Kidney (tissue), 14 donors: Measurements from ENCODE around the gene SLC5A5. TPM values are rescaled to one million over a fixed set of nuclear protein-coding genes. Genes with fewer than 3 reads are reported as not detected.

Source experiments
- DNase-seq, 5 donors: peaks; one replicate each; pipeline ENCODE4 v3.0.0-alpha.2; 2013 to 2020
- FAIRE-seq: peaks from 2 replicates; lab custom pipeline; 2012; peaks lifted over from hg19 to GRCh38; lab: Jason Lieb, UNC
- H3K27ac ChIP-seq, 2 donors: one replicate each; pipeline ENCODE4 v1.7.0; 2013; ENCODE audit warnings: low read depth in 2 of 2, low read length in 2 of 2, inconsistent platforms in 1 of 2
- H3K27me3 ChIP-seq: one replicate; pipeline ENCODE4 v1.7.1; 2013; ENCODE audit warnings: low read length, inconsistent platforms; ENCODE audit not compliant: control insufficient read depth, insufficient read depth
- H3K36me3 ChIP-seq, 3 donors: one replicate each; pipeline versions ENCODE4 v1.7.0 to v1.7.1; 2013; ENCODE audit warnings: low read length in 3 of 3, control low read depth in 1 of 3, inconsistent platforms in 1 of 3; ENCODE audit not compliant: insufficient read depth in 3 of 3, control insufficient read depth in 2 of 3
- H3K4me1 ChIP-seq, 3 donors: one replicate each; pipeline versions ENCODE4 v1.7.0 to v1.7.1; 2013; ENCODE audit warnings: low read length in 3 of 3, inconsistent platforms in 1 of 3, low read depth in 1 of 3; ENCODE audit not compliant: control insufficient read depth in 2 of 3, insufficient read depth in 2 of 3
- H3K4me3 ChIP-seq, 3 donors: one replicate each; pipeline versions ENCODE4 v1.7.0 to v1.8.1; 2013; ENCODE audit warnings: low read length in 3 of 3, control low read depth in 1 of 3, inconsistent platforms in 1 of 3
- H3K9ac ChIP-seq, 3 donors: one replicate each; pipeline versions ENCODE4 v1.7.0 to v1.7.1; 2013; ENCODE audit warnings: low read length in 3 of 3, control low read depth in 1 of 3, inconsistent platforms in 1 of 3
- H3K9me3 ChIP-seq, 3 donors: one replicate each; pipeline versions ENCODE4 v1.7.0 to v1.7.1; 2013; ENCODE audit warnings: low read length in 3 of 3, control low read depth in 1 of 3, inconsistent platforms in 1 of 3; ENCODE audit not compliant: control insufficient read depth in 2 of 3, insufficient read depth in 1 of 3
- CTCF ChIP-seq: IDR thresholded peaks from 3 replicates; pipeline ENCODE4 v1.5.1; 2012; ENCODE audit warnings: mild to moderate bottlenecking, moderate library complexity, borderline replicate concordance; ENCODE audit not compliant: insufficient read depth; ENCODE audit errors: extremely low read depth
- intact Hi-C: fragments of 100-400 bp; cut with DNase I; formaldehyde crosslinking; loops from one replicate; pipeline ENCODE4 v1.11.1; 2022
- polyA plus RNA-seq: library from polyadenylated mRNA; stranded (reverse); fragments of 350-450 nt; fragmentation: Illumina TruSeq; extraction: RNeasy Lipid Tissue Mini Kit (QIAGEN cat#74804); gene quantifications from one replicate; pipeline ENCODE4 v1.2.3, GENCODE V29; 2014; ENCODE audit warnings: low read depth, low replicate concordance; ENCODE audit not compliant: insufficient read depth
- total RNA-seq: library from RNA; stranded (reverse); fragmentation: NEBNext Ultra II Directional; extraction: Animal tissue kit (Norgen Biotek cat#: 25700); gene quantifications from one replicate; pipeline ENCODE4 v1.2.1, GENCODE V29; 2021
- donor health status: control.
- donor health status: control.
- donor health status: control.
- donor health status: control.
- donor health status: control.
- donor health status: DM: yes; HTN: yes; CAD: no.
- donor health status: Normal renal cell carcinoma (clear cell type).

Gene SLC5A5
- total and polyA plus RNA-seq, 2 donors from 2014 or later = 0.16 TPM; not detected in 1

GRCh38 chr19:17877696-17878095 is 6.0 kb downstream of the SLC5A5 start:
- H3K9me3 ChIP-seq = no peaks in the 10 kb centered on the region
- no peaks in the 10 kb centered on the region for H3K36me3 ChIP-seq
- FAIRE-seq (no peak), DNase-seq (no peak)
- intact Hi-C loops = no loop called here
- H3K27ac ChIP-seq = no peak overlapping the region
- no peaks in the 10 kb centered on the region for H3K4me1 ChIP-seq
- no peak overlapping the region for H3K9ac ChIP-seq
- no peak for TF ChIP-seq CTCF
- no peaks in the 10 kb centered on the region for H3K27me3 ChIP-seq
- H3K4me3 ChIP-seq = no peak overlapping the region

- Histone ChIP-seq H3K9ac (no peak overlapping the region), H3K4me3 (no peak overlapping the region), H3K4me1 (no peaks in the 10 kb centered on the region), H3K36me3 (no peaks in the 10 kb centered on the region), H3K27ac (no peak overlapping the region), H3K9me3 (no peaks in the 10 kb centered on the region), H3K27me3 (no peaks in the 10 kb centered on the region)
- intact Hi-C loops = no loop called here
- FAIRE-seq (no peak), DNase-seq (peak in 1 of 5 donors; percentile 15)
- TF ChIP-seq CTCF = no peak
Measured at GRCh38 chr19:17879466-17879865, 7.7 kb downstream of the SLC5A5 start.

GRCh38 chr19:17881701-17882100 is 10.0 kb downstream of the SLC5A5 start:
- Histone ChIP-seq H3K4me3 (no peak overlapping the region), H3K27me3 (no peaks in the 10 kb centered on the region), H3K36me3 (no peaks in the 10 kb centered on the region), H3K27ac (no peak overlapping the region), H3K4me1 (no peaks in the 10 kb centered on the region), H3K9ac (no peak overlapping the region), H3K9me3 (no peaks in the 10 kb centered on the region)
- no peak for FAIRE-seq
- TF ChIP-seq CTCF = no peak
- intact Hi-C loops = no loop called here
- no peak for DNase-seq
